D341Med (cell line): ENCODE measurements around the gene SCIN.
"Not testable (repeated sequence)": the region's sequence is repeated elsewhere in the genome, so short reads cannot be mapped to it uniquely, and the experiment has no call there.

Experiments used
- DNase-seq: peaks from one replicate; pipeline ENCODE4 v3.0.0; 2012; ENCODE audit warnings: low spot score

The SCIN gene

GRCh38 chr7:12570534-12571461, at the start of gene SCIN:
Gene SCIN, plus strand, starts transcription at chr7:12570720. Its CDS starts 67 bp downstream, at chr7:12570787.
- peak; percentile 73 for DNase-seq

DNA sequence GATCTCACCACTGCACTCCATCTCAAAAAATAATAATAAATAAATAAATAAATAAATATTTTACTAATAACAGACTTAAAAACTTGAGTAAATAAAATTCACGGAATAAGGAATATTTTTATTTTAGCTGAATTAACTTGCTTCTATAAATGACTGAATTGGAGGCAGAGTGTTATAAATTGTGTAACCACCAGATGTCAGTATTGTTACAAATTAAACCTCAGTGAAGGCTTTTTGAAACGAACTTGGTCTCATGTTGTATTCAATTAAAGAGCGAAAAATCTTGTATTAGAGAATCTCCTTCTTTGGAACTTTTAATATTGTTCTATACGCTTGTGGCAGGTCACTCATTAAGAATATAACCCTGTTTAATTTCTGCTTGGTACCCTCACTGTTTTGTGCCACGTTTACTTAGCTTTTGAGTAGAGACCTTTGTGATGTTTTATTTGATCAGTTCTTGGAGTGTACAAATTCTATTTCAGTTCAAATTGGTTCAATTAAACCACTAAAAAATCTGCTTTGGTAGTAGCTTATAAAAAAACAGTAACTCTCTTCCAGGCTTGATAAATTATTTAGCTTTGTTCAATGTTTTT, 45.6 kb upstream of the SCIN start:
- DNase-seq = no peak

DNA sequence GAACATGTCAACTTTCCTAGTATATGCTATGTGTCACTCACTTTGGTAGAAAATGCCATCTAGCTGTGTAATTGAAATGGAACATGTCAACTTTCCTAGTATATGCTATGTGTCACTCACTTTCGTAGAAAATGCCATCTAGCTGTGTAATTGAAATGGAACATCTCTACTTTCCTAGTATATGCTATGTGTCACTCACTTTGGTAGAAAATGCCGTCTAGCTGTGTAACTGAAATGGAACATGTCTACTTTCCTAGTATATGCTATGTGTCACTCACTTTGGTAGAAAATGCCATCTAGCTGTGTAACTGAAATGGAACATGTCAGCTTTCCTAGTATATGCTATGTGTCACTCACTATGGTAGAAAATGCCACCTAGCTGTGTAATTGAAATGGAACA, 43.8 kb upstream of the SCIN start:
- DNase-seq = not testable (repeated sequence)

DNA sequence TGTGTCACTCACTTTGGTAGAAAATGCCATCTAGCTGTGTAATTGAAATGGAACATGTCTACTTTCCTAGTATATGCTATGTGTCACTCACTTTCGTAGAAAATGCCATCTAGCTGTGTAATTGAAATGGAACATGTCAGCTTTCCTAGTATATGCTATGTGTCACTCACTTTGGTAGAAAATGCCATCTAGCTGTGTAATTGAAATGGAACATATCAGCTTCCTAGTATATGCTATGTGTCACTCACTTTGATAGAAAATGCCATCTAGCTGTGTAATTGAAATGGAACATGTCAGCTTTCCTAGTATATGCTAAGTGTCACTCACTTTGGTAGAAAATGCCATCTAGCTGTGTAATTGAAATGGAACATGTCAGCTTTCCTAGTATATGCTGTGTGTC, 42.9 kb upstream of the SCIN start:
- not testable (repeated sequence) for DNase-seq

DNA sequence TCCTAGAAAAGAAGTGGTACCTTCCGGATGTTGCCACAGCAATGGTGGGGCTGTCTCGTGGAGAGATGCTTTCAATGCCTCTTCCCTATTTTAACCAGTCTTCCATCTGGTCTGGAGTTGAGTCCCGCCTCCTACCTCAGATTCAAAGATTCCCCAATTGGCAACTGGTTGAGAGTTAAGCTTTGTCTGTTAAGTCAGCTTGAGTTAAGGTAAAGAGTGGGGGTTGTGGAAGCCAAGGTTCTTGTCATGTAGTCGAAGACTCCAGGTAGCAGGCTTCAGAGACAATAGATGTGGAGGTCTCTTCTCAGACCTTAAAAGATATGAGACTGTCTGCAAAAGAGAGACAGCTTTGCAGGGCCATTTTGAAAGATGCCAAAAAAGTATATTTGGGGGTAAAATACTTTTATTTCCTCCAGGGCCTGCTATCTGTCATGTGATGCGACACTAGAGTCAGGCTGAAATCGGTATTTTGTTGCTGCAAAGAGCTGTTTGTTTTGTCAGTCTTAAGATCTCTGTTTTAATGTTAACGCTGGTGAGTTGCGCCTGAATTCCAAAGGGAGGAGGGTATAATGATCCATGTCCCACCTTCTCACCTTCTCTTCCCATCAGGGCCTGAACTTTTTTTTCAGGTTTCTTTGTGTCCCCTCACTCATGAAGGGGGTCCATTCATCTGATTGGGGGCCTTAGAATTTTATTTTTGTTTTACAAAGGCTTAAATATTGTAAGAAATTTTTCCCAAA, 40.4 kb upstream of the SCIN start:
- DNase-seq = no peak

- no peak for DNase-seq
Observed at GRCh38 chr7:12531784-12532183, 38.7 kb upstream of the SCIN start.

DNA sequence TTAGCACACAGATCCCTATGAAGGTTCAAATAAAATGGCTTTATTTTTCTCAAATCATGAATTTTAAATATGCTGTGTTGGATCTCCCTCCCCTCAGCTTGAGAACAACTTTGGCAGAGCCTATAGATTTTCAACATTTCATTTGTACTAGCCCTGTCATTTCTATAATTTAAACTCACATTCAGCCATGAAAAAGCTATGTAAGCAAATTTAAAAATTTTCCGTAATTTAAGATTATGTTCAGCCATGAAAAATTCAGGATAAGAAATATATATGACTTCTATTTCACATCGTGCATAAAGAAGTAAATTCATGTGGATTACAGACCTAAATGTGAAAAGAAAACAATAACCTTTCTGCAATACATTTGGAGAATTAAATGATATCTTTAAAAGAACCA, 36.5 kb upstream of the SCIN start:
- DNase-seq = no peak

DNA sequence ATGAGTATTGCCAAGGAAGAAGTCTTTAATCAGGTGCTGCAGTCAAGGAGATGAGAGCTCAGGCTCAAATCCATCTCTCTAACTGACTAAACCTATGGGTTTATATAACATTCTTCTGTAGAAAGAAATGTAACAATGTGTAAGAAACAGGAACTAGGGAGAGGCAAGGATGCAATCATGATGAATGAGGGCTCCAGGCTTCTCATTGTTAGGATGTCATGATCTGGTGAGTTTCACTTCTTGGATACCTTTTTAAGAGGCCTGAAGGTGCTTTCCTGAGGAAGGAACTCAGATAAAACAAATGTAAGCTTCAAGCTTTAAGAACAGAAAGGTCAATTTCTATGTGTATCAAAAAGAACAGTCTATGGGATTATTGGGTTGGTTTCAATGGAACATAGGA, 30.8 kb upstream of the SCIN start:
- DNase-seq = no peak

DNA sequence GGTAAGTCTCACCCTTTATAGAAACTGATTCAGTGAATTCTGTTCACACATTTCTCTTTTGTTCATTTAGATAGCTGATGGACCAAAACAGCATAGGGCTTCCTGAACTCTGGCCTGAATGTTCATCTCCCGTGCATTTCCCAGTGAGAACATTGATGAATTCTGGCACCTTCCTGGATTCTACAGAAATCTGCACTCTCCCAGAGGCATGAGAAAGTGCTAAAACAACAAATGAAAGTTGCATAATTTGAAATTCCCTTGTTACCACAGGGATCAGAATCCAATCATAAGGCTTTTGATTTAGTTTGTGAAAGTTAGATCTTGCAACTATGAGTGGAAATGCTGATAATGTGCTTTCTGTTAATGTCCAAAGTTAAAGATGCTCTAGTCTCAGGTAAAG, 29.7 kb upstream of the SCIN start:
- no peak for DNase-seq

DNA sequence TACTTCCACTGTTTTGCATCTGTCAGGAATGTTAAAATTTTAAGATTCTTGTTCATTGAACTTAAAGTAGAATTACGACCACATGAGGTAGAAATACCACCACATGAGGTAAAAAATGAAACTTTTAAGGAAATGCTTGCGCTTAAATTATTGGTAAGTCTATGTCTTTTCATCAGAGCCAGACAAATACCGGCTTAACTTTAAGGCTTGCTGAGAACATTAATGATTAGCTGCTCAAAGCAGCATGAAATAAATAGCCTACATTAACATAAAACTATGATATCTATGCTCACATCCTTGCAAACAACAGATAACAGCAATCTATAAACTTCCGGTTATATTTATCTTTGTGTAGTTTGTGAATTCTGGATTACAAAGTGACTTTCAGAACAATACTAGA, 26.9 kb upstream of the SCIN start:
- DNase-seq = no peak

- no peak for DNase-seq
Observed at GRCh38 chr7:12549106-12549505, 21.4 kb upstream of the SCIN start.

DNA sequence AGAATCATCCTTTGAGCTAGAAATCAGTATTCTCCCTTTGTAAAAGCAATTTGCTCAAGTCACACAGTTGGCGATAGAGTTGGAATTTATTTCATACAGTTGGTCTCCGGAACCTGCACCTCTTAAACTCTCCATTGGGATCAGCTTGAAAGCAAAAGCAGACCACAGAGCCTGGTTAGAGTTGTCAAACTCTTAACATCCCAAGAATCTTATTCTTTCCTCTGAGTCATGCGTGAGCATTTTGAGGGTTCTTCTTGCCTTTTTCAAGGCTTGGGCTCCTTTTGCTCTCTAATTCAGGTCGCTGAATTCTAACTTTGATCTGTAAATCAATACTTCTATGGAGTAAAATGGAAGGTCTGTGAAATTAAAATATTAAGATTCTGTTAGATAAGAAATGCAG, 19.6 kb upstream of the SCIN start:
- no peak for DNase-seq

DNA sequence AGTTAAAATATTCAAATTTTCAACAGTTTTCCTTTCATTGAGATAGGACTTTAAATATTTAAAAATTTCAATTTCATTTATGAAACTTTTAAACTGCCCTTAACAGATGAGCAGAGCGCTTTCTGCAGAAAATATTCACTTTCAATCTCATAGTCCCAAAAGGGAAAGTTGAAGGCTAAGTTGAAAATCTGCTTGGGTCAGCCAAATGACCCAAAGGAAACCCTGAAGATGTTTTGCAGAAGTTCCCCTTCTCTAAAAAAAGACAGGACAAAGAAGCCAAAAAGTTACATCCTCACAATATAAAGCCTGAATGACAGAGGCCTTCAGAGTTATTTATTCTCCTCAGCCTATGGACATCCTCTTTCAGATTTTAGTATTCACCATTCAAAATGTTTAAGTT, 17.6 kb upstream of the SCIN start:
- DNase-seq = no peak

GRCh38 chr7:12553416-12553815, 17.1 kb upstream of the SCIN start:
- no peak for DNase-seq

DNA sequence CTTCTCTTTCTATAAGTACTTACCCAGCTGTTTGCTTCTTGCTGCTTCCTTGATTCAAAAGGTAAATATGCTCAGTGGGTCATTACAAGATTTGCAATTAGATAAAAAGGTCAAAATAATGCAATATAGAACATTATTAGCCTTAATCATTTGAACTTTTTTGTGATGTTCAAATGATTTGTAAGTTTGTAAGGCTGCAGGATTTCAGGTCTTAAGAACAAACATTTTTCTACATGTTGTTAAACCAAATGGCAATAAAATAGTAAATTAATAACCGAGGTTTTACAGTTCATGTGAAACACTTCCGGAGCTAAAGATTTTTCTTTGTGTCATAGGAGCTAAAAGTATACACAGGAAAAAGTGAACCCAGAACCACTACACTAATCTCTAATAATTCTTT, 16.2 kb upstream of the SCIN start:
- DNase-seq = no peak

- no peak for DNase-seq
Observed at GRCh38 chr7:12554872-12555271, 15.6 kb upstream of the SCIN start.

GRCh38 chr7:12555695-12556094, 14.8 kb upstream of the SCIN start:
- DNase-seq = not testable (repeated sequence)

DNA sequence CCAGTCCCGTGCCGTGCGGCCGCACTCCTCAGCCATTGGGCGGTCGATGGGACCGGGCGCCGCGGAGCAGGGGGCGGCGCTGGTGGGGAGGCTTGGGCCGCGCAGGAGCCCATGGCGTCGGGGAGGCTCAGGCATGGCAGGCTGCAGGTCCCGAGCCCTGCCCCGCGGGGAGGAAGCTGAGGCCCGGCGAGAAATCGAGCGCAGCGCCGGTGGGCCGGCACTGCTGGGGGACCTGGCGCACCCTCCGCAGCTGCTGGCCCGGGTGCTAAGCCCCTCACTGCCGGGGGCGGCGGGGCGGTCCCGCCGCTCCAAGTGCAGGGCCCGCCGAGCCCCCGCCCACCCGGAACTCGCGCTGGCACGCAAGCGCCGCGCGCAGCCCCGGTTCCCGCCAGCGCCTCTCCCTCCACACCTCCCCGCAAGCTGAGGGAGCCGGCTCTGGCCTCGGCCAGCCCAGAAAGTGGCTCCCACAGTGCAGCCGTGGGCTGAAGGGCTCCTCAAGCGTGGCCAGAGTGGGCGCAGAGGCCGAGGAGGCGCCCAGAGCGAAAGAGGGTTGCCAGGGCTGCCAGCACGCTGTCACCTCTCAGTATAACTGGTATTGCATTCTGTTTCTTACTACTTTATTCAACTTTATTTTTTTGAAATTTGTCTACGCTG, 14.3 kb upstream of the SCIN start:
- DNase-seq = not testable (repeated sequence)

DNA sequence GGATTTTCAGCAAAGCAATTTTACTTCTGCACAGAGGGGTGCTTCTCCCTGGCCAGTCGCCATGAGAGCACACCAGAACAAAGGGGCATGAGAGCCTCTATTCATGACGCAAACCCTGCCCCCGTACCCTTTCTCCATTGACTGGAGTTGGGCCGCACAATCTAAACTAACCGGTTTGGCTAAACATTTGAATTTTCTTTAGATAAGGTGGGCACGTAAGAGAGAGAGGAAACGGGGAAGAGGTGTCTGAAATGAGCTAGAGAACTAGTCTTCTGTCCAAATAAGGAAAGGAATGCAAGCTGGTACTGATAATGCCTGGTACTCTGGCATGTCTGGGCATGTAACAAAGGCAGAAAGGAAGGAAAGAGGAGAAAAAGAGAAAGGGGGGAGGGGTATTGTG, 13.2 kb upstream of the SCIN start:
- no peak for DNase-seq

- no peak for DNase-seq
Observed at GRCh38 chr7:12564996-12565764, 5.3 kb upstream of the SCIN start.

GRCh38 chr7:12565873-12566272, 4.6 kb upstream of the SCIN start:
- DNase-seq = no peak

GRCh38 chr7:12567015-12567414, 3.5 kb upstream of the SCIN start:
- DNase-seq = no peak
